GM18498 (cell line): ENCODE measurements around the gene YWHAE.

Experiments
- ATAC-seq: cut with Tn5 transposase; IDR thresholded peaks from one replicate; pipeline ENCODE4 v1.9.1; 2021; ENCODE audit warnings: mild to moderate bottlenecking, moderate library complexity; ENCODE audit not compliant: unreplicated experiment

The YWHAE gene

GRCh38 chr17:1298606-1299005 lies 101.4 kb downstream of the YWHAE start:
- ATAC-seq, result no peak
